ENCODE data around the gene IFNAR2.

GRCh38 chr21:33206771-33207281 is 22.9 kb upstream of the IFNAR2 start:
- TF ChIP-seq EP300 (IDR thresholded peaks at IDR 0.05) (no peak), CTCF (IDR thresholded peaks at IDR 0.05) (no peak)
